Neural cell (in vitro differentiated cells): Measurements from ENCODE around the gene ENKD1.

Experiments
- POLR2AphosphoS5 ChIP-seq: IDR thresholded peaks from 2 replicates; pipeline ENCODE4 v1.6.1; 2012
- TF ChIP-seq, protein P1 (sequence below): fragments of 450-650 bp; IDR thresholded peaks from 2 replicates; pipeline ENCODE4 v1.5.1; 2014; ENCODE audit warnings: antibody characterized with exemption, mild to moderate bottlenecking, moderate library complexity; ENCODE audit not compliant: poor library complexity, severe bottlenecking

GRCh38 chr16:67637625-67638024 lies 28.9 kb downstream of the ENKD1 start:
- TF ChIP-seq, protein P1, sequence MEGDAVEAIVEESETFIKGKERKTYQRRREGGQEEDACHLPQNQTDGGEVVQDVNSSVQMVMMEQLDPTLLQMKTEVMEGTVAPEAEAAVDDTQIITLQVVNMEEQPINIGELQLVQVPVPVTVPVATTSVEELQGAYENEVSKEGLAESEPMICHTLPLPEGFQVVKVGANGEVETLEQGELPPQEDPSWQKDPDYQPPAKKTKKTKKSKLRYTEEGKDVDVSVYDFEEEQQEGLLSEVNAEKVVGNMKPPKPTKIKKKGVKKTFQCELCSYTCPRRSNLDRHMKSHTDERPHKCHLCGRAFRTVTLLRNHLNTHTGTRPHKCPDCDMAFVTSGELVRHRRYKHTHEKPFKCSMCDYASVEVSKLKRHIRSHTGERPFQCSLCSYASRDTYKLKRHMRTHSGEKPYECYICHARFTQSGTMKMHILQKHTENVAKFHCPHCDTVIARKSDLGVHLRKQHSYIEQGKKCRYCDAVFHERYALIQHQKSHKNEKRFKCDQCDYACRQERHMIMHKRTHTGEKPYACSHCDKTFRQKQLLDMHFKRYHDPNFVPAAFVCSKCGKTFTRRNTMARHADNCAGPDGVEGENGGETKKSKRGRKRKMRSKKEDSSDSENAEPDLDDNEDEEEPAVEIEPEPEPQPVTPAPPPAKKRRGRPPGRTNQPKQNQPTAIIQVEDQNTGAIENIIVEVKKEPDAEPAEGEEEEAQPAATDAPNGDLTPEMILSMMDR, result no peak
- no peak for TF ChIP-seq POLR2AphosphoS5
